ENCODE measurements around the gene MAPKAP1. TPM values are rescaled to one million over a fixed set of nuclear protein-coding genes. Genes with fewer than 3 reads are reported as not detected.

Gene MAPKAP1
- total RNA-seq, 1 donor from 2014 or later: 49.6 TPM

- DNase-seq (ENCODE audit: low spot score in 2 of 2): no peak
- intact Hi-C loops (cut with DNase I): loop anchor here (5.0 to 10.0 kb wide), 3 partner anchors 800 to 972 kb away; partner anchors contain the start of genes GOLGA1 and NR6A1
Measured at GRCh38 chr9:125744616-125745015, 37.6 kb upstream of the MAPKAP1 start.

GRCh38 chr9:125743682-125744428 lies 36.8 kb upstream of the MAPKAP1 start:
- DNase-seq (ENCODE audit: low spot score in 2 of 2): no peak
- H3K27ac ChIP-seq: no peak overlapping the region
- no peak for TF ChIP-seq CTCF (IDR thresholded peaks at IDR 0.05)
- no peaks in the 10 kb centered on the region for H3K9me3 ChIP-seq
- intact Hi-C loops (cut with DNase I): loop anchor here (10.0 kb wide), 1 partner anchor 799 kb away; the partner anchor contains the start of gene GOLGA1
- no peaks in the 10 kb centered on the region for H3K27me3 ChIP-seq
- no peak overlapping the region for H3K4me3 ChIP-seq
- H3K4me1 ChIP-seq: no peaks in the 10 kb centered on the region
- no peaks in the 10 kb centered on the region for H3K36me3 ChIP-seq

More at GRCh38 chr9:125744616-125745015, 37.6 kb upstream of the MAPKAP1 start:
- Histone ChIP-seq H3K27ac (no peak overlapping the region), H3K9me3 (no peaks in the 10 kb centered on the region), H3K4me1 (no peaks in the 10 kb centered on the region), H3K36me3 (no peaks in the 10 kb centered on the region), H3K4me3 (no peak overlapping the region), H3K27me3 (no peaks in the 10 kb centered on the region)
- no peak for TF ChIP-seq CTCF (IDR thresholded peaks at IDR 0.05)

- intact Hi-C loops (cut with DNase I): loop anchor here (10.0 kb wide), 1 partner anchor 798 kb away; the partner anchor contains the start of gene GOLGA1
- Histone ChIP-seq H3K27me3 (no peaks in the 10 kb centered on the region), H3K9me3 (no peaks in the 10 kb centered on the region), H3K4me3 (no peak overlapping the region), H3K36me3 (no peaks in the 10 kb centered on the region), H3K27ac (no peak overlapping the region), H3K4me1 (no peaks in the 10 kb centered on the region)
- no peak for TF ChIP-seq CTCF (IDR thresholded peaks at IDR 0.05)
- DNase-seq (ENCODE audit: low spot score in 2 of 2): no peak
Measured at GRCh38 chr9:125742657-125743056, 35.6 kb upstream of the MAPKAP1 start.

GRCh38 chr9:125739436-125739835 lies 32.4 kb upstream of the MAPKAP1 start:
- DNase-seq (ENCODE audit: low spot score in 2 of 2): no peak
- Histone ChIP-seq H3K4me1 (no peaks in the 10 kb centered on the region), H3K9me3 (no peaks in the 10 kb centered on the region), H3K36me3 (no peaks in the 10 kb centered on the region), H3K27ac (no peak overlapping the region), H3K4me3 (no peak overlapping the region), H3K27me3 (no peaks in the 10 kb centered on the region)
- intact Hi-C loops (cut with DNase I): no loop called here
- no peak for TF ChIP-seq CTCF (IDR thresholded peaks at IDR 0.05)

GRCh38 chr9:125732562-125732961 lies 25.6 kb upstream of the MAPKAP1 start:
- no peaks in the 10 kb centered on the region for H3K27me3 ChIP-seq
- no peaks in the 10 kb centered on the region for H3K9me3 ChIP-seq
- no peaks in the 10 kb centered on the region for H3K4me1 ChIP-seq
- no peak overlapping the region for H3K4me3 ChIP-seq
- DNase-seq (ENCODE audit: low spot score in 2 of 2): no peak
- intact Hi-C loops (cut with DNase I): no loop called here
- no peak overlapping the region for H3K27ac ChIP-seq
- no peaks in the 10 kb centered on the region for H3K36me3 ChIP-seq
- TF ChIP-seq CTCF (IDR thresholded peaks at IDR 0.05): no peak

Data from ascending aorta (tissue), 2 donors.